SK-N-SH treated with all-trans-retinoic acid at 6 μM for 48 hours (cell line): ENCODE data around the gene TSC1.

Experiments
- ATAC-seq: fragments of 200-7000 bp; cut with Tn5 transposase; 3 replicates; pipeline ENCODE4 v1.9.1; 2020; ENCODE audit warnings: mild to moderate bottlenecking, moderate library complexity
- ARNTL ChIP-seq: fragments of 450-650 bp; formaldehyde crosslinking; IDR thresholded peaks from 2 replicates; pipeline ENCODE4 v1.5.0; 2020; ENCODE audit warnings: low read depth, mild to moderate bottlenecking, moderate library complexity, borderline replicate concordance
- CREB5 ChIP-seq: fragments of 250-450 bp; sonication (Bioruptor Pico); IDR thresholded peaks from 2 replicates; pipeline ENCODE4 v1.5.1; 2020; ENCODE audit warnings: low read depth, mild to moderate bottlenecking, moderate library complexity
- CSDC2 ChIP-seq: fragments of 250-450 bp; sonication (Bioruptor Pico); IDR thresholded peaks from 2 replicates; pipeline ENCODE4 v1.5.0; 2020; ENCODE audit warnings: mild to moderate bottlenecking, moderate library complexity
- CSRNP3 ChIP-seq: fragments of 250-450 bp; sonication (Bioruptor Pico); IDR thresholded peaks from 2 replicates; pipeline ENCODE4 v1.5.1; 2021; ENCODE audit warnings: mild to moderate bottlenecking, moderate library complexity
- ESRRG ChIP-seq: fragments of 250-450 bp; sonication (Bioruptor Pico); IDR thresholded peaks from 2 replicates; pipeline ENCODE4 v1.6.1; 2021; ENCODE audit warnings: mild to moderate bottlenecking
- GLIS3 ChIP-seq: fragments of 250-450 bp; sonication (Bioruptor Pico); IDR thresholded peaks from 2 replicates; pipeline ENCODE4 v1.5.0; 2020; ENCODE audit warnings: mild to moderate bottlenecking, moderate library complexity
- PATZ1 ChIP-seq: fragments of 250-450 bp; sonication (Bioruptor Pico); IDR thresholded peaks from 2 replicates; pipeline ENCODE4 v1.8.0; 2020; ENCODE audit warnings: mild to moderate bottlenecking, moderate library complexity, borderline replicate concordance
- POU6F1 ChIP-seq: fragments of 250-450 bp; sonication (Bioruptor Pico); IDR thresholded peaks from 2 replicates; pipeline ENCODE4 v1.8.0; 2021; ENCODE audit warnings: low read depth, mild to moderate bottlenecking, moderate library complexity, borderline replicate concordance
- PPARA ChIP-seq: fragments of 250-450 bp; sonication (Bioruptor Pico); IDR thresholded peaks from 2 replicates; pipeline ENCODE4 v1.5.0; 2020; ENCODE audit warnings: mild to moderate bottlenecking, borderline replicate concordance
- RARB ChIP-seq: fragments of 250-450 bp; sonication (Bioruptor Pico); IDR thresholded peaks from 2 replicates; pipeline ENCODE4 v1.8.0; 2021; ENCODE audit warnings: mild to moderate bottlenecking, moderate library complexity
- SNAI2 ChIP-seq: fragments of 250-450 bp; sonication (Bioruptor Pico); IDR thresholded peaks from 2 replicates; pipeline ENCODE4 v1.5.0; 2020; ENCODE audit warnings: mild to moderate bottlenecking, moderate library complexity
- TCF4 ChIP-seq: fragments of 250-450 bp; sonication (Bioruptor Pico); IDR thresholded peaks from 2 replicates; pipeline ENCODE4 v1.8.0; 2021; ENCODE audit warnings: mild to moderate bottlenecking, moderate library complexity, borderline replicate concordance
- TOX ChIP-seq: fragments of 250-450 bp; sonication (Bioruptor Pico); IDR thresholded peaks from 2 replicates; pipeline ENCODE4 v1.8.0; 2021; ENCODE audit warnings: mild to moderate bottlenecking, moderate library complexity, borderline replicate concordance
- TSHZ2 ChIP-seq: fragments of 250-450 bp; sonication (Bioruptor Pico); IDR thresholded peaks from 2 replicates; pipeline ENCODE4 v1.5.0; 2020; ENCODE audit warnings: mild to moderate bottlenecking, moderate library complexity
- ZC3H10 ChIP-seq: fragments of 250-450 bp; sonication (Bioruptor Pico); IDR thresholded peaks from 2 replicates; pipeline ENCODE4 v1.5.1; 2021; ENCODE audit warnings: mild to moderate bottlenecking, moderate library complexity
- ZFP3 ChIP-seq: fragments of 250-450 bp; sonication (Bioruptor Pico); IDR thresholded peaks from 2 replicates; pipeline ENCODE4 v1.5.0; 2020; ENCODE audit warnings: mild to moderate bottlenecking, moderate library complexity
- ZFP30 ChIP-seq: fragments of 450-650 bp; formaldehyde crosslinking; IDR thresholded peaks from 2 replicates; pipeline ENCODE4 v1.5.0; 2022; ENCODE audit warnings: mild to moderate bottlenecking, moderate library complexity
- ZNF565 ChIP-seq: fragments of 450-650 bp; formaldehyde crosslinking; conservative IDR thresholded peaks from 2 replicates; pipeline ENCODE4 v1.5.0; 2020; ENCODE audit warnings: low read depth, mild to moderate bottlenecking, moderate library complexity
- ZNF70 ChIP-seq: fragments of 450-650 bp; formaldehyde crosslinking; IDR thresholded peaks from 2 replicates; pipeline ENCODE4 v1.5.0; 2020; ENCODE audit warnings: mild to moderate bottlenecking, moderate library complexity
- ZNF8 ChIP-seq: fragments of 450-650 bp; formaldehyde crosslinking; IDR thresholded peaks from 2 replicates; pipeline ENCODE4 v1.5.0; 2020; ENCODE audit warnings: mild to moderate bottlenecking, moderate library complexity

Gene TSC1

GRCh38 chr9:132854832-132855231 lies 89.6 kb downstream of the TSC1 start:
- ATAC-seq = no peak
- TF ChIP-seq TSHZ2 (no peak), ZNF8 (CRISPR knock-in tag) (no peak), ESRRG (no peak), POU6F1 (CRISPR knock-in tag) (no peak), CREB5 (no peak), SNAI2 (CRISPR knock-in tag) (no peak), TCF4 (no peak), RARB (no peak), ZC3H10 (CRISPR knock-in tag) (no peak), CSRNP3 (CRISPR knock-in tag) (no peak), PATZ1 (no peak), CSDC2 (CRISPR knock-in tag) (no peak), TOX (CRISPR knock-in tag) (no peak), ARNTL (CRISPR knock-in tag) (no peak), ZNF565 (CRISPR knock-in tag) (no peak), PPARA (CRISPR knock-in tag) (no peak), GLIS3 (no peak), ZFP30 (CRISPR knock-in tag) (no peak), ZFP3 (no peak), ZNF70 (no peak)

- ATAC-seq = no peak
- TF ChIP-seq CREB5 (no peak), POU6F1 (CRISPR knock-in tag) (no peak), RARB (no peak), GLIS3 (no peak), CSDC2 (CRISPR knock-in tag) (no peak), ZFP30 (CRISPR knock-in tag) (no peak), ARNTL (CRISPR knock-in tag) (no peak), PATZ1 (no peak), TSHZ2 (no peak), ZFP3 (no peak)
Observed at GRCh38 chr9:132853482-132853881, 90.9 kb downstream of the TSC1 start.
